Measurements from ENCODE around the gene SLC25A12. TPM values are rescaled to one million over a fixed set of nuclear protein-coding genes. Genes with fewer than 3 reads are reported as not detected.

The SLC25A12 gene
- total RNA-seq, 1 experiment from 2014 or later, result 17.8 TPM

- no peak overlapping the region for H3K27ac Mint-ChIP-seq (ENCODE audit: unreplicated experiment)
- no peaks in the 10 kb centered on the region for H3K9me3 Mint-ChIP-seq (ENCODE audit: low read depth, unreplicated experiment)
- H3K4me1 Mint-ChIP-seq (ENCODE audit: low read depth, unreplicated experiment), result no peaks in the 10 kb centered on the region
- intact Hi-C loops (cut with micrococcal nuclease; ENCODE audit: unreplicated experiment), result no loop called here
- H3K4me3 Mint-ChIP-seq (ENCODE audit: low read depth, unreplicated experiment), result no peak overlapping the region
- H3K36me3 Mint-ChIP-seq (ENCODE audit: insufficient read depth, unreplicated experiment), result no peaks in the 10 kb centered on the region
- no peak for TF ChIP-seq CTCF (IDR thresholded peaks at IDR 0.05; ENCODE audit: unreplicated experiment)
- no peaks in the 10 kb centered on the region for H3K27me3 Mint-ChIP-seq (ENCODE audit: unreplicated experiment)
- DNase-seq, result no peak
- no TSS peak for BruUV-seq (replicated peaks)
- CTCF ChIA-PET, result no interaction called here
Observed at GRCh38 chr2:171807831-171808393, 86.1 kb downstream of the SLC25A12 start.

GRCh38 chr2:171807119-171807518 is 86.9 kb downstream of the SLC25A12 start:
- CTCF ChIA-PET, result no interaction called here
- no peaks in the 10 kb centered on the region for H3K27me3 Mint-ChIP-seq (ENCODE audit: unreplicated experiment)
- no peak for TF ChIP-seq CTCF (IDR thresholded peaks at IDR 0.05; ENCODE audit: unreplicated experiment)
- BruUV-seq (replicated peaks), result no TSS peak
- DNase-seq, result no peak
- no peaks in the 10 kb centered on the region for H3K4me1 Mint-ChIP-seq (ENCODE audit: low read depth, unreplicated experiment)
- no peaks in the 10 kb centered on the region for H3K9me3 Mint-ChIP-seq (ENCODE audit: low read depth, unreplicated experiment)
- H3K36me3 Mint-ChIP-seq (ENCODE audit: insufficient read depth, unreplicated experiment), result no peaks in the 10 kb centered on the region
- intact Hi-C loops (cut with micrococcal nuclease; ENCODE audit: unreplicated experiment), result no loop called here
- no peak overlapping the region for H3K4me3 Mint-ChIP-seq (ENCODE audit: low read depth, unreplicated experiment)
- no peak overlapping the region for H3K27ac Mint-ChIP-seq (ENCODE audit: unreplicated experiment)

GRCh38 chr2:171804456-171804855 is 89.6 kb downstream of the SLC25A12 start:
- no peak for TF ChIP-seq CTCF (IDR thresholded peaks at IDR 0.05; ENCODE audit: unreplicated experiment)
- DNase-seq, result no peak
- CTCF ChIA-PET, result interaction anchor here (0.7 kb wide), 1 partner anchor 283 kb away, joined by 3 read pairs; no protein-coding TSS in a partner anchor
- no TSS peak for BruUV-seq (replicated peaks)
- Mint-ChIP-seq H3K4me1 (ENCODE audit: low read depth, unreplicated experiment) (no peaks in the 10 kb centered on the region), H3K27me3 (ENCODE audit: unreplicated experiment) (no peaks in the 10 kb centered on the region), H3K36me3 (ENCODE audit: insufficient read depth, unreplicated experiment) (no peaks in the 10 kb centered on the region), H3K4me3 (ENCODE audit: low read depth, unreplicated experiment) (no peak overlapping the region), H3K9me3 (ENCODE audit: low read depth, unreplicated experiment) (no peaks in the 10 kb centered on the region), H3K27ac (ENCODE audit: unreplicated experiment) (no peak overlapping the region)
- intact Hi-C loops (cut with micrococcal nuclease; ENCODE audit: unreplicated experiment), result no loop called here

- TF ChIP-seq CTCF (IDR thresholded peaks at IDR 0.05; ENCODE audit: unreplicated experiment), result no peak
- Mint-ChIP-seq H3K4me3 (ENCODE audit: low read depth, unreplicated experiment) (no peak overlapping the region), H3K4me1 (ENCODE audit: low read depth, unreplicated experiment) (no peaks in the 10 kb centered on the region), H3K9me3 (ENCODE audit: low read depth, unreplicated experiment) (no peaks in the 10 kb centered on the region), H3K36me3 (ENCODE audit: insufficient read depth, unreplicated experiment) (no peaks in the 10 kb centered on the region), H3K27ac (ENCODE audit: unreplicated experiment) (no peak overlapping the region), H3K27me3 (ENCODE audit: unreplicated experiment) (no peaks in the 10 kb centered on the region)
- no TSS peak for BruUV-seq (replicated peaks)
- CTCF ChIA-PET, result no interaction called here
- intact Hi-C loops (cut with micrococcal nuclease; ENCODE audit: unreplicated experiment), result no loop called here
- no peak for DNase-seq
Observed at GRCh38 chr2:171803757-171804156, 90.3 kb downstream of the SLC25A12 start.

Data from Calu3 (cell line).